Loucy (cell line): ENCODE data around the gene SMIM29.

Experiments used
- CTCF ChIP-seq: fragments of 200-600 bp; sonication (generic); conservative IDR thresholded peaks from 2 replicates; pipeline ENCODE4 v1.5.1; 2014; ENCODE audit warnings: mild to moderate bottlenecking, antibody characterized with exemption, low read length
- EZH2phosphoT487 ChIP-seq: fragments of 200-600 bp; IDR thresholded peaks from 2 replicates; pipeline ENCODE4 v1.6.1; 2018; ENCODE audit warnings: antibody characterized with exemption, mild to moderate bottlenecking, moderate library complexity, borderline replicate concordance

- TF ChIP-seq CTCF, result peak; percentile 70
- TF ChIP-seq EZH2phosphoT487, result no peak
These were observed at the start of gene SMIM29 for GRCh38 chr6:34248727-34249468.
